Epidermal melanocyte (primary cell): ENCODE measurements around the gene IKBKG.
A peak's percentile ranks its signal among the peaks of the same experiment; 100 is the strongest.
"Not testable (repeated sequence)": the region's sequence is repeated elsewhere in the genome, so short reads cannot be mapped to it uniquely, and the experiment has no call there.

Experiments
- DNase-seq: peaks from one replicate; pipeline ENCODE4 v3.0.0; 2011; ENCODE audit warnings: low spot score; ENCODE audit not compliant: insufficient read length

The IKBKG gene

GRCh38 chrX:154552112-154552806 is 4.8 kb downstream of the IKBKG start:
- DNase-seq, result not testable (repeated sequence)

- DNase-seq, result not testable (repeated sequence)
Observed at GRCh38 chrX:154558060-154558690, 10.8 kb downstream of the IKBKG start.

- DNase-seq, result not testable (repeated sequence)
Observed at GRCh38 chrX:154558896-154559295, 11.5 kb downstream of the IKBKG start.

- not testable (repeated sequence) for DNase-seq
Observed at GRCh38 chrX:154560326-154560725, 12.9 kb downstream of the IKBKG start.

DNA sequence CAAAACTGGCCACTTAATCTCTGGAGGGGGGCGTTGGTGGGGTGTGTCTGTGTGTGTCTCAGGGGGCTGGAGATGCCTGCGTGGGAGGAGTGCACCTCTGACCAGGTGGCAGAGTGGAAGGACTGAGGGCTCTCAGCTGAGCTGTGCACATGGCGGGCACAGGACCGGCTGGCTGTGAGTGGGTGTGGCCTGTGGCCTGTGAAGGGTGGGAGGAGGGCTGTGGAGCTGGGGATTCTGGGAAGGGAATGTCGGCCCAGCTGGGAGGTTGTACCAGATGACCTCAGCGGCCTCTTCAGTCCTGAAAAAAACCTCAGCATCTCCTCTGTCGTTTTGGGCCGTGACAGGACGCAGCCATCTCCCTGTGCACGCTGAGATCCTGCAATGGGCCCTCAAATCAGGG is 14.9 kb downstream of the IKBKG start:
- not testable (repeated sequence) for DNase-seq

GRCh38 chrX:154570361-154570760 is 22.9 kb downstream of the IKBKG start:
- DNase-seq, result not testable (repeated sequence)

DNA sequence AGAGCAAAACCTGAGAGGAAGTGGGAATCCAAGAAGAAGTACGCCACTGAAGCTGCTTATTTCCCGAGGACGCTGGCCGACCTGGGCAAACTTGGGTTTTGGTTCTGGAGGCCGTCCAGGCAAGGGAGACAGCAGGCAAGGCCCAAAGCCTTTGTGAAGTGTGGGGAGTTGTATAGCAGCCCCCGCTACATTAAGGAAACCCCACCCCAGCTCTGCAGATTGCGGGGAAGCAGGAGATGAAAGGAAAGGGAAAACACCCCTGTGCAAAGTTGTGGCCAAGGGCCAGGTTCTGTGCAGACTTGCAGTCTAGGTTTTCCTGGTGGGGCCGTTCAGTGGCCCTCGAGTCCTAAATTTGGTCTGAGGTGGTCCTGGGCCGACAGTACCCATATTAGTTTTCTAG is 25.6 kb downstream of the IKBKG start:
- DNase-seq, result not testable (repeated sequence)

- DNase-seq, result not testable (repeated sequence)
Observed at GRCh38 chrX:154575076-154575475, 27.7 kb downstream of the IKBKG start.

GRCh38 chrX:154582994-154583393 is 35.6 kb downstream of the IKBKG start:
- DNase-seq, result not testable (repeated sequence)

- not testable (repeated sequence) for DNase-seq
Observed at GRCh38 chrX:154584585-154585183, 37.3 kb downstream of the IKBKG start, which contains the start of gene CTAG1A. TSS of gene CTAG1A (plus strand) at chrX:154585133. CDS start at chrX:154585207, 74 bp downstream.

DNA sequence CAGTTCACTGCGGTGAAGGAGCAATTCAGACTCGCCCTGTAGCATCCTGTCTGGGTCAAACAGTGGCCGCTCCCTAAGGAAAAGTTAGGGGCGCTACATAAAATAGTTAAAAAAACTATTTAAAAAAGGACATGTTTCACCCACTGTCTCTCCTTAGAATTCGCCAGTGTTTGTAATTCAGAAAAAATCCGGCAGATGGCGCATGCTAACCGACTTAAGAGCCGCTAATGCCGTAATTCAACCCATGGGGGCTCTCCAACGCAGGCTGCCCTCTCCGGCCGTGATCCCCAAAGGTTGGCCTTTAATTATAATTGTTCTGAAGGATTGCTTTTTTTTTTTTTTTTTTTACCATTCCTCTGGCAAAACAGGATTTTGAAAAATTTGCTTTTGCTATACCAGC is 43.0 kb downstream of the IKBKG start:
- not testable (repeated sequence) for DNase-seq

- DNase-seq, result no peak
Observed at GRCh38 chrX:154592505-154592904, 45.1 kb downstream of the IKBKG start.

GRCh38 chrX:154593201-154593600 is 45.8 kb downstream of the IKBKG start:
- DNase-seq, result no peak

- no peak for DNase-seq
Observed at GRCh38 chrX:154594491-154594890, 47.1 kb downstream of the IKBKG start.

- no peak for DNase-seq
Observed at GRCh38 chrX:154595559-154596249, 48.3 kb downstream of the IKBKG start.

GRCh38 chrX:154596290-154596929 is 49.0 kb downstream of the IKBKG start:
- peak; percentile 19 for DNase-seq

DNA sequence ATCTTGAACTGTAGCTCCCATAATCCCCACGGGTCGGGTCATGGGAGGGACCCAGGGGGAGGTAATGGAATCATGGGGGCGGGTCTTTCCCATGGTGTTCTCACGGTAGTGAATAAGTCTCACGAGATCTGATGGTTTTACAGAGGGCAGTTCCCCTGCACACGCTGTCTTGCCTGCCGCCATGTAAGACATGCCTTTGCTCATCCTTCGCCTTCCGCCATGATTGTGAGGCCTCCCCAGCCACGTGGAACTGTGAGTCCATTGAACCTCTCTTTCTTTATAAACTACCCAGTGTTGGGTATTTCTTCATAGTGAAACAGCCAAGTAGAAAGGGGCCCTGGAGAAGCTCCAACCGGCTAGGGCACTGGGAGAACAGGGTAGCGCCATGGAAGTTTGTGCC is 49.8 kb downstream of the IKBKG start:
- DNase-seq, result no peak

GRCh38 chrX:154598656-154599055 is 51.2 kb downstream of the IKBKG start:
- DNase-seq, result no peak

- DNase-seq, result no peak
Observed at GRCh38 chrX:154599531-154599930, 52.1 kb downstream of the IKBKG start.

DNA sequence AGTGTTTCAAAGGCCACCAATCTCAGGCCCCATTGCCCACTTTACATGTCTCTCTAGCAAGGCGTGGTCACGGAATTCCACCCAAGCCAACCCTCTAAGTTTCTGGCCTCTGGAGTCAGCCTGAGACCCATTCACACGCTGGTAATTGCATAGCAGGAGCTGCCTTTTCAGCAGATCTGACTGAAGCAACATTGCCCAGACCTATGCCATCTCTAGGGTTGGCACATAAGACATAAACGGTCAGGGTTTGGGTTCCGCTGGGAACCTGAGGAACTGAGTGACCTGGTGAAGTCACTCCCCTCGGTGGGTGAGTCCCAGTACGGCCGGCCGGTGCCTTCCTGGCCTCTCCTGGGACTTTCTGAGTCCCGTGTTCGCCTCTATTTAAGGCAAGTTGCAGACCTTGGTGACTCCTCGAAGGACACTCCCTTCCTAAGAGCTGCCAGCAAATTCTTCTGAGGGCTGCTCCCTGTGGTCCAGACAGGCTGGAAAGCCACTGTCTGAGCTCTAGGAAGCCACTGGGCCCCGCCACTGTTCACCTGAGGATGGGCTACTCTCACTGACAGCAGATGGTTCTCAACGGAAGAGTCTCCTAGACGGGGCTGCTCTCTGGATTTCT is 53.4 kb downstream of the IKBKG start:
- no peak for DNase-seq

DNA sequence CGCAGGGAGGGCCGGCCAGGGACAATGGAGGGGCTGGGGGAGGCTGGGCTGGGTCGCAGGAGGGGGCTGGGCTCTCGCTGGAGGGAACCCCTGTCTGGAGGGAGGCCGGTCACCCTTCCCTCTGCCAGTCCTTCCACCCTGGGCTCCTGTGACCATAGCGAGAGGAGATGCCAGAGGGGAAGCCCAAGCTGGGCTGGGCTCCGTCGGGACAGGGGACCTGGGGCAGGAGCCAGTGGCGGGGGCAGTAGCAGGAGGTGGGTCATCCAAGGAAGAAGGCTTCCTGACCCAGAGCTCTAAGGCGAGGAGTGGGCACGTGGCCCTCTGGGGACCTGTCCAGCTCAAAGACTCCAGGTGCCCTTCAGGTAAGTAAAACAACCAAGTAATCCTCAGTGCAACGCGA is 54.8 kb downstream of the IKBKG start:
- no peak for DNase-seq
